ENCODE data around the gene GTSF1L.

The GTSF1L gene

GRCh38 chr20:43676368-43676767 lies 50.4 kb downstream of the GTSF1L start:
- ChIA-PET POLR2A (ENCODE audit: low non-redundant PET) (no interaction called here), CTCF (no interaction called here)
- DNase-seq (ENCODE audit: low spot score), result no peak
- TF ChIP-seq, protein P1, sequence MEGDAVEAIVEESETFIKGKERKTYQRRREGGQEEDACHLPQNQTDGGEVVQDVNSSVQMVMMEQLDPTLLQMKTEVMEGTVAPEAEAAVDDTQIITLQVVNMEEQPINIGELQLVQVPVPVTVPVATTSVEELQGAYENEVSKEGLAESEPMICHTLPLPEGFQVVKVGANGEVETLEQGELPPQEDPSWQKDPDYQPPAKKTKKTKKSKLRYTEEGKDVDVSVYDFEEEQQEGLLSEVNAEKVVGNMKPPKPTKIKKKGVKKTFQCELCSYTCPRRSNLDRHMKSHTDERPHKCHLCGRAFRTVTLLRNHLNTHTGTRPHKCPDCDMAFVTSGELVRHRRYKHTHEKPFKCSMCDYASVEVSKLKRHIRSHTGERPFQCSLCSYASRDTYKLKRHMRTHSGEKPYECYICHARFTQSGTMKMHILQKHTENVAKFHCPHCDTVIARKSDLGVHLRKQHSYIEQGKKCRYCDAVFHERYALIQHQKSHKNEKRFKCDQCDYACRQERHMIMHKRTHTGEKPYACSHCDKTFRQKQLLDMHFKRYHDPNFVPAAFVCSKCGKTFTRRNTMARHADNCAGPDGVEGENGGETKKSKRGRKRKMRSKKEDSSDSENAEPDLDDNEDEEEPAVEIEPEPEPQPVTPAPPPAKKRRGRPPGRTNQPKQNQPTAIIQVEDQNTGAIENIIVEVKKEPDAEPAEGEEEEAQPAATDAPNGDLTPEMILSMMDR (conservative IDR thresholded peaks at IDR 0.05; ENCODE audit: low read depth), result no peak
- H3K27ac ChIP-seq, result no peak overlapping the region

All from RWPE1 (cell line).